ENCODE measurements around the gene PELI1. TPM values are rescaled to one million over a fixed set of nuclear protein-coding genes. Genes with fewer than 3 reads are reported as not detected.

Gene PELI1
- total RNA-seq, 3 donors from 2014 or later = 31.8 to 51.7 (median 40.6) TPM

DNA sequence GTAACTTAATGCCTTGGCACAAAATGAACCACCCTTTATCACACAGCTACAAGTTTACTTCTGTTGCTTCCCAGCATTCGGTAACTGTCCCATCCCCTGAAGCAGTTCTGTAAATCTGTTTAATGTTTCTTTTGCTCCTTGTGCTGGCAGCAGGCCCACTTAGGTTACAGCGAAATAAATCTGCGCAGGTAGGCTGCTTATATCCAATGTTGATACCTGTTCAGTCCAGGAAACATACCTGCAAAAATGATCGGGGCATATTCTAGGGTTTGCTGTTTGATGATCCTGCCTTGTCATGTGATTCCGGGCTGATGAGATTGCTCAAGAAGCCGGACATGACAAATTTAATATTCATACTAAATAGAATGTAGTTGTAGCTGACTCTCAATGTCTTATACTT is 23.3 kb downstream of the PELI1 start:
- peak overlapping the region in 2 of 3 donors; percentile 8 to 39 for H3K4me3 ChIP-seq
- intact Hi-C loops (cut with DNase I; ENCODE audit: low total_unique reads) = no loop called here
- H3K27ac ChIP-seq = peak overlapping the region; percentile 69 to 74
- no peaks in the 10 kb centered on the region for H3K27me3 ChIP-seq
- TF ChIP-seq CTCF (IDR thresholded peaks at IDR 0.05) (no peak), POLR2A (IDR thresholded peaks at IDR 0.05) (no peak), POLR2AphosphoS5 (IDR thresholded peaks at IDR 0.05) (no peak)
- H3K9me3 ChIP-seq = no peaks in the 10 kb centered on the region
- no peaks in the 10 kb centered on the region for H3K36me3 ChIP-seq
- H3K4me1 ChIP-seq = peaks cover 0 to 22% of the 10 kb centered on the region in 2 donors
- no peak for DNase-seq (ENCODE audit: low spot score in 2 of 2)

DNA sequence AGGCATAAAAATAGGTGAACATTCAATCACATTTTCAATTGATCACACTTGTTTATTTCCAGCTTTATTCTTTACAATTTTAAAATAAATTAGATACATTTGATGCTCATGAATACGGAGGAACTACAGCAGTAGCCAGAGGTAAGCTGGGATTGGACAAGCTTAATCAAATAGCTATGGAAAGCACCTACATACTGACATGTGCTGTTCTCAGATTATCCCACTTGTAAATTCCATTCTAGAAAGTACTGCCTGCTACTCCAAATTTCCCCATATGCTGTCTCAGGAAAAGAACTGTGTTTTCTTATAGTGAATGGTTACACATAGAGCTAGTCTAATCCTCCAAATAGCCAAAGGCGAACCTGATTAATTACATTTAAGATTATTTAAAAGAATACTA is 24.2 kb downstream of the PELI1 start:
- no peaks in the 10 kb centered on the region for H3K36me3 ChIP-seq
- no peaks in the 10 kb centered on the region for H3K27me3 ChIP-seq
- no peak for DNase-seq (ENCODE audit: low spot score in 2 of 2)
- intact Hi-C loops (cut with DNase I; ENCODE audit: low total_unique reads) = no loop called here
- no peak overlapping the region for H3K4me3 ChIP-seq
- TF ChIP-seq CTCF (IDR thresholded peaks at IDR 0.05) = no peak
- no peak for TF ChIP-seq POLR2AphosphoS5 (IDR thresholded peaks at IDR 0.05)
- TF ChIP-seq POLR2A (IDR thresholded peaks at IDR 0.05) = no peak
- peaks cover 0 to 22% of the 10 kb centered on the region in 2 donors for H3K4me1 ChIP-seq
- peak overlapping the region; percentile 69 to 74 for H3K27ac ChIP-seq
- no peaks in the 10 kb centered on the region for H3K9me3 ChIP-seq

- Histone ChIP-seq H3K36me3 (no peaks in the 10 kb centered on the region), H3K4me1 (peaks cover 0 to 26% of the 10 kb centered on the region in 2 donors), H3K4me3 (no peak overlapping the region), H3K27ac (peak overlapping the region; percentile 69 to 74), H3K27me3 (no peaks in the 10 kb centered on the region), H3K9me3 (no peaks in the 10 kb centered on the region)
- no peak for DNase-seq (ENCODE audit: low spot score in 2 of 2)
- TF ChIP-seq POLR2A (IDR thresholded peaks at IDR 0.05) (no peak), POLR2AphosphoS5 (IDR thresholded peaks at IDR 0.05) (no peak), CTCF (IDR thresholded peaks at IDR 0.05) (no peak)
- intact Hi-C loops (cut with DNase I; ENCODE audit: low total_unique reads) = no loop called here
These were observed 24.9 kb downstream of the PELI1 start for GRCh38 chr2:64119369-64119768.

DNA sequence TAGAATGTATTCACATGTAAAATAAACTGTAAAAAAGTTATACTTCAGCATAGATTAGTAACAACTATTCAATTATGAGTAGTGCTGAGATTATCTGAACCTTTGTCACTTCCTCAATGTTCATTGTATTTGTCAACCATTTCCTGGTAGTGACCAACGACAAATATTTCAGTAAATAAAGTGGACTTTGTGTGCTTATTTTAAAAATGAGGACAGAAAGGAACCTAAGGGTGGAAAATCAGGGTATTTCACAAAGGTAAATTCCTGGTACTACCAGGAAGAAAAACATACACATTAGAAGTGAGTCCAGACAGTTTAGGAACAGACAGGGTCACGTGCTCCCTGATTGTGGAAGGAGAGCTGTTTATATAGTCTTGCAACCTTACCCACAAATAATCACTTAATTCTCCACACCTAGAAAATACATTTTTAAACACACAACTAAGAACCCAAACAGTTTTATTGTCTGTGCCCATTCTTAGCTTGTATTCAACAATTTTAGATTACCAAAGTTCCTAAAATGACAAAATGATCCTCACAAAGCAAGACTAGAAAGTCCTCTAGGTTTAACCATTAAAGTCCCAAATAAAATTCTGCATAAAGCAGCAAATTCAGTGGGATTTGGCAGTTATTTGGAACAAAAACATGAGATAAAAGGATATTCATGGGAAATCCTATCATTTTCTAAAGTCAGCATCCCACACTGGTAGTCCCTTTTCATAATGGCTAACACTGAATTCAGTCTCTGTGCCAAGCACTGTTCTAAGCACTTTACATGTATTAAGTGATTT is 28.2 kb downstream of the PELI1 start:
- H3K4me3 ChIP-seq = no peak overlapping the region
- no peak for TF ChIP-seq POLR2A (IDR thresholded peaks at IDR 0.05)
- no peak for TF ChIP-seq CTCF (IDR thresholded peaks at IDR 0.05)
- no peak for TF ChIP-seq POLR2AphosphoS5 (IDR thresholded peaks at IDR 0.05)
- H3K27me3 ChIP-seq = no peaks in the 10 kb centered on the region
- H3K27ac ChIP-seq = peak overlapping the region; percentile 61 to 71
- no peak for DNase-seq (ENCODE audit: low spot score in 2 of 2)
- intact Hi-C loops (cut with DNase I; ENCODE audit: low total_unique reads) = no loop called here
- H3K4me1 ChIP-seq = peaks cover 0 to 29% of the 10 kb centered on the region in 2 donors
- no peaks in the 10 kb centered on the region for H3K36me3 ChIP-seq
- no peaks in the 10 kb centered on the region for H3K9me3 ChIP-seq

- DNase-seq (ENCODE audit: low spot score in 2 of 2) = no peak
- TF ChIP-seq CTCF (IDR thresholded peaks at IDR 0.05) (no peak), POLR2A (IDR thresholded peaks at IDR 0.05) (no peak), POLR2AphosphoS5 (IDR thresholded peaks at IDR 0.05) (no peak)
- intact Hi-C loops (cut with DNase I; ENCODE audit: low total_unique reads) = no loop called here
- Histone ChIP-seq H3K27ac (peak overlapping the region; percentile 71 to 81), H3K9me3 (no peaks in the 10 kb centered on the region), H3K27me3 (no peaks in the 10 kb centered on the region), H3K4me1 (peaks cover 0 to 25% of the 10 kb centered on the region in 2 donors), H3K4me3 (no peak overlapping the region), H3K36me3 (no peaks in the 10 kb centered on the region)
These were observed 29.3 kb downstream of the PELI1 start for GRCh38 chr2:64114912-64115277.

All from breast epithelium (tissue), 4 donors.